Activated naive CD4-positive, alpha-beta T cell treated with anti-CD3 and anti-CD28 coated beads, Interleukin-2, amount 50 U/mL, for 72 hours (primary cell): ENCODE data around the gene ATG5. TPM values are rescaled to one million over a fixed set of nuclear protein-coding genes. Genes with fewer than 3 reads are reported as not detected.
"Not testable (repeated sequence)": the region's sequence is repeated elsewhere in the genome, so short reads cannot be mapped to it uniquely, and the experiment has no call there.

Experiments
- ATAC-seq, 2 donors: fragments of 150-1000 bp; cut with Tn5 transposase; 2 replicates each; pipeline ENCODE4 v1.10.0; 2021; ENCODE audit warnings: mild to moderate bottlenecking in 2 of 2, moderate library complexity in 2 of 2
- DNase-seq, 2 donors: peaks; one replicate each; pipeline ENCODE4 v3.0.0; 2021 to 2022; ENCODE audit warnings: low spot score in 2 of 2
- H3K27ac Mint-ChIP-seq, 2 donors: one replicate each; pipeline ENCODE4 v1.8.0; 2022; ENCODE audit warnings: mild to moderate bottlenecking in 2 of 2, mixed read lengths in 2 of 2
- H3K36me3 Mint-ChIP-seq, 2 donors: one replicate each; pipeline ENCODE4 v1.8.0; 2022; ENCODE audit warnings: mixed read lengths in 2 of 2
- H3K9me3 Mint-ChIP-seq, 2 donors: one replicate each; pipeline ENCODE4 v1.8.0; 2022; ENCODE audit warnings: mixed read lengths in 2 of 2
- total RNA-seq, 2 donors: library from RNA; stranded (reverse); gene quantifications; one replicate each; pipeline ENCODE4 v1.2.3, GENCODE V29; 2022

ATG5 gene
- total RNA-seq, 2 donors from 2014 or later = 23.5 to 28.2 TPM

DNA sequence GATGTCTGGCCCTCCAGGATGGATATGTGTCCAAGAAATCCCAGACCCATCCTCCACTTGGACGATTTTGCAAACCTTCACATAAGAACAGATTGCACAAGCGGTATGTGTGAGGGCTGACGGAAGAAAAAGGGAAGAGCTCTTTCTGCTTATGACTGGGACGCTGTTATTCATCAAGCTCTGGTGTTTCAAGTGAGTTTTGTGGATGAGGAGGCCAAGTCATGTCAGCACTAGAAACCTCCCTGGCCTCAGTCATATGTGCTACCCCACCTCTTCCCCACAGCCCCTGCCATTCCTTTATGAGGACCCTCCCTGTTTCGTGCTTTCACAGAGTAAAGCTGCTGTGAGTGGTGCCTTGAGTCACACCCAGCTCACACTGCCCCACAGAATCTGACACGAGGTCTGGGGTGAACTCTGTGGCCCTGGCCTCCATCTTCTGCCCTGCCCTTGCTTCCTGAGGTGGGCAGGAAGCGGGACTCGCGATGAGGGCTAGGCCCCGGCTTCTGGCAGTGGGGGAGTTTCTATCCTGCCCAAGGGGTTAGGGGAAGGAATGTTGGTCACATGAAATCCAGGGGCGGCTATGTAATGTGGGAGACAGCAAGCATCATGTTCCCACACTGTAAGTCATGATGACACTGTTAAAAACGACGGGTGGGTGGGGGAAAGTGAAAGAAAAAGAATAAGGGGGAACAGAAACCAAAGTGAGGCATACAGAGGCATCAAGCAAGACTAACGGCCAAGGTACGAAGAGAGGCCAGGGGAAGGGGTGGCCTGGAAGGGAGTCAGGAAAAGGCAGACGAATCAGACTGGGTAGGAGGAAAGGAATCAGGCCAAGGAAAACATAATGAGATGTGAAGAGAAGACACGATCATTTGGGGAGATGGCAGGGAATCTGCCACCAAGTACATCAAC is 161.3 kb downstream of the ATG5 start:
- Mint-ChIP-seq H3K9me3 (peaks cover 0 to 5% of the 10 kb centered on the region in 2 donors), H3K36me3 (peaks cover 6 to 11% of the 10 kb centered on the region in 2 donors), H3K27ac (peak overlapping the region; percentile 77 to 92)
- ATAC-seq (peak; percentile 94 to 95), DNase-seq (peak; percentile 68 to 85)

DNA sequence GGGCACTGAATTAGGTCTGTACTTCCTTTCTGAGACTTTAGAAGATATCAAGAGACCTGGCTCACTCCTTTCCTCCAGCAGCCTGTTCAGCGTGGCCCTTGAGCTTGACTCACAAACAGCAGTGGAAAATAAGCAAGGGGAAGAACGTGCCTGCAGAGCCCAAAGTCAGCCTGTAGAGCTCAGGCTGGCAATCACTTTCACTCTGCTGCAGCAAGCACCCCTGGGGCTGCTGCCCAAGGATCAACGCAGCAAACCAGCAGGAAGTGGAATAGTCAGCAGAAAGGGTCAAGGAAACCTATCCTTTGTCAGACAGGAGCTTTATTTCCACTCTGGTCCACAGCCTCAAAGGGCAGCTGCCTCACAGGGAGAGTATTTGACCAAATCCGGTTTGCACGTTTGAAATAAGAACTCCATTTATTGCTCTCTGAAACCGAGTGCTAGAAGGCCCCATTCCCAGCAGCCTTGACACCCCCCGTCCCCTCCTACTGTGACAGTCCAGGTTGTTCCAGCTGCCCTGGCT is 162.1 kb downstream of the ATG5 start:
- peak; percentile 42 to 57 for ATAC-seq
- peak overlapping the region; percentile 77 to 92 for H3K27ac Mint-ChIP-seq
- peaks cover 6 to 11% of the 10 kb centered on the region in 2 donors for H3K36me3 Mint-ChIP-seq
- H3K9me3 Mint-ChIP-seq = peaks cover 0 to 5% of the 10 kb centered on the region in 2 donors
- peak in 1 of 2 donors; percentile 47 for DNase-seq

DNA sequence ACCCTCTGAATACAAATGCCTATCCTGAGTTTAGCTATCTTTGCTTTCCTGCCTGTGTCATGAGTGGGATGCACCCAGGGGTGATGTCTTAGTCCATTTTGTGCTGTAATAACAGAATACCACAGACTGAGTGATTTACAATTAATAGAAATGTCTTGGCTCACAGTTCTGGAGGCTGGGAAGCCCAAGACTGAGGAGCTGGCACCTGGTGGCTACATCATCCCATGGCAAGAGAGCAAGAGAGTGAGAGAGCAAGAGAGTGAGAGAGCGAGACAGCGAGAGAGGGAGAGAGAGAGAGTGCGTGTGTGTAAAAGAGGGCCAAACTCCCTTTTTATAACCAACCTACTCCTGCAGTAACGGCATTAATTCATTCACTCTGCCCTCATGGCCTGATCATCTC is 162.6 kb downstream of the ATG5 start:
- Mint-ChIP-seq H3K9me3 (peaks cover 0 to 5% of the 10 kb centered on the region in 2 donors), H3K27ac (peak overlapping the region; percentile 22 to 92), H3K36me3 (peaks cover 6 to 11% of the 10 kb centered on the region in 2 donors)
- DNase-seq (no peak), ATAC-seq (no peak)

DNA sequence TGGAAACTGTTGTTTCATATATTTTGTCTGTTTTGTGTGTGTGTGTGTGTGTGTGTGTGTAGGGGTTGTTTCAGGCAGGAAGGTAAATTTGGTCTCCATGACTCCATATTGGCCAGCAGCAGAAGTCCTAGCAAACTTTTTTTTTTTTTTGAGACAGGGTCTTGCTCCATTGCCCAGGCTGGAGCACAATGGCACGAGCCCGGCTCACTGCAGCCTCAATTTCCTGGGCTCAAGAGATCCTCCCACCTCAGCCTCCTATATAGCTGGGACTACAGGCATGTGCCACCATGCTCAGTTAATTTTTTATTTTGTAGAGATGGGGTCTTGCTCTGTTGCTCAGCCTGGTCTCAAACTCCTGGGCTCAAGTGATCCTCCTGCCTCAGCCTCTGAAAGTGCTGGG is 163.7 kb downstream of the ATG5 start:
- Mint-ChIP-seq H3K9me3 (peaks cover 0 to 5% of the 10 kb centered on the region in 2 donors), H3K36me3 (peaks cover 6 to 11% of the 10 kb centered on the region in 2 donors), H3K27ac (no peak overlapping the region)
- DNase-seq = no peak
- no peak for ATAC-seq

DNA sequence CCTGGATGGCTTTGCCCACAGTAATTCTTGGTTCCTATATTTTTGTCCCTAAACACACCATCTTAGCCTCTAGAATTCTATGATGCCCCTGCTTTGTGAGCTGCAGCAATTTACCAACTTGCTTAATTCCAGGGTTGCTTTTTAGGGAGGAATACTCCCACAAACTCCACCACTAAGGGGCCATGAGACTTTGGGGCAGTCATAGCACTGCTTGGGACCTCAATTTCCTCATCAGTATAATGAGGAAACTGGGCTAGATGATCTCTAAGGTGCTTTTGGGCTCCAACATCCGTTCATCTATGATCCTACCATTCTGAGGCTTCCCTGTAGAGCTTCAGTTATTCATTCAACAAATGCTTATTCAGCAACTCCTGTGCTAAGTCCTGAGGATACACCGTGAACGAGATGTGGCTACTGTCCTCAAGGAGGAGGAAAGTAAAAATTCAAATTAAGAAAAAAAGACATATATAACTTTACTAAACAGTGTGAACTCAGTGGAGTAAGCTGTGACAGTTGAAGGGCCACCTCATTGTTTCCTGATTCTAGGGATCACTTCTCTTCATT is 164.2 kb downstream of the ATG5 start:
- Mint-ChIP-seq H3K36me3 (peaks cover 6 to 11% of the 10 kb centered on the region in 2 donors), H3K9me3 (peaks cover 0 to 5% of the 10 kb centered on the region in 2 donors), H3K27ac (no peak overlapping the region)
- ATAC-seq (no peak), DNase-seq (no peak)

DNA sequence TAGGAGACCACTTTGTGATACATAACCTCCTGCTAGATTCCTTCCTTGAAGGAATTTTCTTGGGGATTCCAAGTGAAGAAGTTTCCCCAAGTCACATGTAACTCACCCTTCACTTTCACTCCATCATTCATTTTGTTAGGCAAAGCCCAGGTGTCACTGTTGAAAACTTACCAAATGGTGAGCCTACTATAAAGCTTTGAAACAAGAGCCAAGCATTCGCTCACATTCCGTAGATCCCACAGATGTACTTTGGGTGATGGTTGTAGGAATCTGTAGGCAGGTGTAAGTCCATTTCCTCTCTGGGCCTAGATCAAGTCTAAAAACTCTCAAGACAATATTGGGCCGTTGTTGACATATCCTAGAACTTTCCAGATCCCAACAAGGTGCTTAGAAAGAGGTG is 165.4 kb downstream of the ATG5 start:
- DNase-seq = no peak
- no peak for ATAC-seq
- peaks cover 0 to 5% of the 10 kb centered on the region in 2 donors for H3K9me3 Mint-ChIP-seq
- H3K27ac Mint-ChIP-seq = no peak overlapping the region
- H3K36me3 Mint-ChIP-seq = peaks cover 6% of the 10 kb centered on the region in 2 donors

DNA sequence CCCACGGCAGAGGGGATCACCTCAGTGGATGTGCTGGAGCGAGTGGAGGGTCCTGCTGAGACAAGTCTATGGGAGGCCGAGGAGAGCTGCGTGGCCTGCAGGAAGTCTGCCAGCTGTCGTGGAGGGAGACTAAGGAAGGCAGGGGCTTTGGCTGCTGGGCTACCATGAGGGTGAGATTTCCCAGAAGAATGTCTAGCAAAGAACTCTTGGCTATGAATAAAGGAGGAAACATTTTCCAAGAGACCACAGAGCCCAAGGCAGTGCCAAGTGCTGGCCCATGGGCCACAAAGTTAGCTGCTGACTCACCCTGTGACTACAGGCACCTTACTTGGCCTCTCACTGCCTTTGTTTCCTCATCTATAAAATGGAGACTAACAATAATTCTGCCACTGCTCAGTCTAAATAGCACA is 166.0 kb downstream of the ATG5 start:
- H3K27ac Mint-ChIP-seq = peak overlapping the region; percentile 9 to 32
- H3K9me3 Mint-ChIP-seq = peaks cover 0 to 2% of the 10 kb centered on the region in 2 donors
- peaks cover 3% of the 10 kb centered on the region in 2 donors for H3K36me3 Mint-ChIP-seq
- no peak for DNase-seq
- ATAC-seq = no peak

DNA sequence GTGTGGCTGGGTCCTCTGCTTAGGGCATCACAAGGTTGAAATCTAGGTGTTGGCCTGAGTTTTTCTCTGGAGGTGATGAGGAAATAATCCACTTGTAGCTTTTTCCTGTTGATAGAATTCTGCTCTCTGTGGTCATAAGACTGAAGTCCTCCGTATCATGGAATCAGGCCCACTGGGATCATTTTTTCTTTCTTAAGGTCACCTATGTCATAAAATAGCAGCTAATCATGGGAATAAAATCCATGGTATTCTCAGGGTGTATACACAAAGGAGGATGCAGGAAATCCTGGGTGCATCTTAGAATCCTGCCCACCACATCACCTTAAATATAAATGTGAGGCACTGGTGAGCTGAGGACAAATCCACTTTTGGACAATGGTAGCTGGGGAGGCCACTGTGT is 166.7 kb downstream of the ATG5 start:
- H3K36me3 Mint-ChIP-seq = no peaks in the 10 kb centered on the region
- H3K27ac Mint-ChIP-seq = peak overlapping the region in 1 of 2 donors; percentile 9
- no peaks in the 10 kb centered on the region for H3K9me3 Mint-ChIP-seq
- DNase-seq (no peak), ATAC-seq (no peak)

DNA sequence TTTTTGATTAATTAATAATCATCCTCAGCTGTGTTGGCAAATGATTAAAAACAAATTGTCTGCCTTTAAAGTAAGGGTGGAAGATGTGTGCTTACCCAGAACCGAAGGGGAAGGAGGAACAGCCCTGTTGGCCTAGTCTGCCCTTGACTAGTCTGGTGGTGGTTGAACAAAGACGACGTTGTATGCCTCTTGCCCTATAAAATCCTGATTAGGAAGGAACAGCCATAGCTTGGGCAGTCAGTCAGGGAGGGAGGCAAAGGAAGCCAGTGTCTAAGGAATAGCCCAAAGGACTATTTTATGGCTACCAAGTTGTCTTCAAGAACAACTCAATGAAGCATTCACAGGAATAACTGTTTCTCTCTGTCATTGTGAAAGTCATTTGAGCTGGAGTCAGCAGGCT is 168.7 kb downstream of the ATG5 start:
- no peak overlapping the region for H3K27ac Mint-ChIP-seq
- DNase-seq = no peak
- ATAC-seq = no peak
- peaks cover 0 to 7% of the 10 kb centered on the region in 2 donors for H3K36me3 Mint-ChIP-seq
- peaks cover 0 to 10% of the 10 kb centered on the region in 2 donors for H3K9me3 Mint-ChIP-seq

DNA sequence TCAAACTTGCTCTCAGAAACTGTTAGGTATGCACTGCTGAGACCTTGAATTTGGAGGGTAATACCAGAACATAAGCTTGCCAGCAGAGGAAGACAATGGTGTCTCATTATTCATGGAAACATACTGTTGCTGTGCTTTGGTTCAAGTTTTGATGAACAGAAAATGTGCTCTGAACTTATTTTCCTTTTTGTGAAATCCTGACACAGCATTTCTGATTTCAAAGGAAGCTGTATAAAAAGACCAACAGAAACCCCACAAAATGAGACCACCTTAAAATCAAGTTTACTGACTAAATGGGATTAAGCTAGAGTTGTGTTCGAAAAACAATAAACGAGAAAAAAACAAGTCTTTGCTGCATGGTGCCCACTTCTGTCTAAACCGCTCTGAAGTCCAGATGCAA is 169.1 kb downstream of the ATG5 start:
- peaks cover 0 to 15% of the 10 kb centered on the region in 2 donors for H3K9me3 Mint-ChIP-seq
- ATAC-seq = no peak

DNA sequence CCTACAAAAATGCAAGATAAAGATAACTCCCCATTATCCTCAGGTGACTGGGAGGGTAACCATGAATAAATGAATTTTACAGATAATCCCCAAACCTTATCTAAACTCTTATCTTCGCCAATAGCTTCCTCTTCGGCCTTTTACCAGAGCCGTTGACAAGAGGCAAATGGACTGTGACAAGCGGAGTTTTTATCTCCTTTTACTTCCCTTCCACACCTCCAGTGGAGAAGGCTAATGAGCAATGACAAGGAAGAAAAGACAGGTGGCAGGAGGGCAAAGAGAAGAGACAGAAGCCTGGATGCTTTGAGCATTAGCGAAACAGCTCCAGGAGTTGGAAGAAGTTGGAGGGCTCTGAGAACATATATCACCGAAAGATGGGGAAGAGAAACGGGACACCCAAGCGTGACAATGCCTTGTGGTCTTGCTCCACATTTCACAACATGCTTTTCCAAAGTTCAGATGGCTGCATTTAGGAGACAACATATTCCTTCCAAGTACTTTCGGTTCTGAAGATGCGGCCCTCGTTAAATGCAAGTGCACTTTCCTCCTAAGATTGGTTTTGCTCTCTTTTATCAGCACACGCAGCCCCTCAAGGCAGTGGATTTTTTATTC is 170.2 kb downstream of the ATG5 start:
- H3K27ac Mint-ChIP-seq = no peak overlapping the region
- DNase-seq = no peak

More for the DNA sequence above, 169.1 kb downstream of the ATG5 start:
- DNase-seq = no peak
- Mint-ChIP-seq H3K27ac (no peak overlapping the region), H3K36me3 (peaks cover 0 to 7% of the 10 kb centered on the region in 2 donors)

DNA sequence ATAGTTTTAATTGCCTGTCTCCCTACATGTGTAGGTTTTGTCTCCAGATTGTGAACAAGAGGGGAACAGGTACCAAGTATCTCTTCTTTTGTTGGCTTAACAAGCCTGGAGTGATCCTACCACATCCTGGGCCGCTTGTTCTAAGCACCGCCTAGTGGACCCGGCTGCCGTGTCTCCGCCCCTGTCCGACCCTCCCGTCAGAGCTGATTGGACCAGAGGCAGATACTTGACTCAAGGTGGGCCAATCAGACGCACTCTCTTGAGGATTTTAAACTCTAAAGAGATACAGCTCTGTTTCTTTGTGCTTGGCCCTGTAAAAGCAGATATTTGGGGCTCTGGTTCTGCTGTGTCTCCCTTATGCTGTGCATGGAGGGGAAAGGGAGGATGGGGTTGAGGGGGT is 171.2 kb downstream of the ATG5 start:
- Mint-ChIP-seq H3K27ac (no peak overlapping the region), H3K36me3 (peaks cover 0 to 7% of the 10 kb centered on the region in 2 donors), H3K9me3 (peaks cover 0 to 17% of the 10 kb centered on the region in 2 donors)
- DNase-seq (no peak), ATAC-seq (no peak)

More for the DNA sequence above, 170.2 kb downstream of the ATG5 start:
- Mint-ChIP-seq H3K36me3 (peaks cover 0 to 7% of the 10 kb centered on the region in 2 donors), H3K9me3 (peaks cover 0 to 17% of the 10 kb centered on the region in 2 donors)
- no peak for ATAC-seq

DNA sequence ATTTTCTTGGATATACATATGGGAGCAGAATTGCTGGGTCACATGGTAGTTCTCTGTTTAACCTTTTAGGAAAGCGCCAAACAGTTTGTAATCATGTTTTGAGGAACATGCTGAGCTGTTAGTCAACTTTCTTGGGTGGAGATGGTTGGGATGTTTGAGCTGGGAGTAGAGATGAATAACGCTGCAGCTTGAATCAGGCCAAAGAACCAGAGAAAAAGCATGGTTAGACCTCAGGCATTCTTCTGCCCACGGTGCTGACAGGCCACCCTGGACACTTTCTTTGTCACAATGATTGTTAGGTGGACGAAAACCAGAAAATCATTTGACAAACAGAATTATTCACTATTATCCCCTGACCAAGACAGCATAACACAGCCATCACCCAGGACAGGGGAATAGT is 172.6 kb downstream of the ATG5 start:
- Mint-ChIP-seq H3K9me3 (peaks cover 0 to 17% of the 10 kb centered on the region in 2 donors), H3K27ac (peak overlapping the region in 1 of 2 donors; percentile 36), H3K36me3 (peaks cover 0 to 7% of the 10 kb centered on the region in 2 donors)
- peak in 1 of 2 donors; percentile 4 for ATAC-seq
- DNase-seq = no peak

DNA sequence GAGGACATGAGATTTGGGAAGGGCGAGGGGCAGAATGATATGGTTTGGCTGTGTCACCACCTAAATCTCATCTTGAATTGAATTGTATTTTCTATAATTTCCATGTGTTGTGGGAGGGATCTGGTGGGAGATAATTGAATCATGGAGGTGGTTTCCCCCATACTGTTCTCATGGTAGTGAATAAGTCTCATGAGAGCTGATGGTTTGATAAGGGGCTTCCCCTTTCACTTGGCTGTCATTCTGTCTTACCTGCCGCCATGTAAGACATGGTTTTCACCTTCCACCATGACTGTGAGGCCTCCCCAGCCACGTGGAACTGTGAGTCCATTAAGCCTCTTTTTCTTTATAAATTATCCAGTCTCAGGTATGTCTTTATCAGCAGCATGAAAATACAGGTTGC is 173.1 kb downstream of the ATG5 start:
- not testable (repeated sequence) for DNase-seq, H3K36me3 Mint-ChIP-seq
- H3K9me3 Mint-ChIP-seq = peaks cover 0 to 17% of the 10 kb centered on the region in 2 donors
- peak in 1 of 2 donors; percentile 72 for ATAC-seq
- H3K27ac Mint-ChIP-seq = peak overlapping the region in 1 of 2 donors; percentile 36

DNA sequence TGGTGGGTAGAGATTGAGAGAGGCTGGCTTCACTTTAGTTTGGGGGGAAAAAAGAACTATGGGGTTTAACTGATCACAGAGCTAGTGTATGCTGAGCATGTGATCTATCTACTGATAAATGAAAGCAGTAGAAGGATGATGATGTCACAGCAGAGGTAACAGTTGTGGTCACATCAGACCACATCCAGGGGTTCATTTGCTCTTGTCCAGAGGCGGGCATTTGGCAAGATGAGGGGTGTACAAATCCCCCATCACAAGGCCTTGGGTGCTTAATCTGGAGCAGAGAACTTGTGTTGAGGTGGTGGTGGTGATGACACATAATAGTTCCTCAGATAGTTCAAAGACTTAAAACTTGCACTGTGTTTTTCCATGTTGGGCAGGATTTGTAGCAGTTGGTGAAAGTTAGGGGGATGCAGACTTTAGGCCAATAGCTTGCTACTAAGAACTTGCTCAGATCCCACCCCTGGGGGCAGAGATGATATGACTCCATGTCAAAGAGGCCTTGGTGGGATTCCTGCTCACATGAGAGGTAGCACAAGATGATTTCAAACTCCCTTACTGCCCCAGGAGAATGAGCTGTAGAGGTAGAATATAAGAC is 176.0 kb downstream of the ATG5 start:
- Mint-ChIP-seq H3K9me3 (peaks cover 0 to 17% of the 10 kb centered on the region in 2 donors), H3K36me3 (peaks cover 0 to 7% of the 10 kb centered on the region in 2 donors), H3K27ac (peak overlapping the region in 1 of 2 donors; percentile 1)
- DNase-seq (no peak), ATAC-seq (peak; percentile 69 to 71)

DNA sequence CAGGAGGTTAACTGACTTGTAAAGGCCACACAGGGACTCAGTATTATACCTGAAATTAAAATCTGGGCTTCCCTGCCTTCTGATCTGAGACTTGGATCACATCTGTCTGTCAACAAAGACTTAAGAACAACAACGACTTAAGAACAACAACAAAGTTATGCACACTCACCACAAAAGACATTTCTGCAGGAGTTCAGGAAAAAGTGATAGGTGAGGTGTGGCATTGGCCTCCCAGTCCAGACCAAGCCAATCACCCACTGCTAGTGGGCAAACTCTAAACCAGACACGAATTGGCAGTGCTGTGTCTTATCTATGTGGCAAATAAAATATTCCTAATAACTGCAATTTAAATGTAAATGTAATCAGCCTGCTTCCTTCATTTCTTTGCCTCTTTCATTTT is 178.1 kb downstream of the ATG5 start:
- Mint-ChIP-seq H3K36me3 (peaks cover 0 to 6% of the 10 kb centered on the region in 2 donors), H3K9me3 (peaks cover 0 to 13% of the 10 kb centered on the region in 2 donors), H3K27ac (no peak overlapping the region)
- ATAC-seq = no peak
- DNase-seq = no peak
